ENCODE measurements around the gene MGLL.

MGLL gene

GRCh38 chr3:127809211-127809610, 13.1 kb downstream of the MGLL start:
- FAIRE-seq: no peak

- no peak for FAIRE-seq
Observed at GRCh38 chr3:127808197-127808596, 14.1 kb downstream of the MGLL start.

- FAIRE-seq: no peak
Observed at GRCh38 chr3:127805026-127805753, 17.1 kb downstream of the MGLL start.

- FAIRE-seq: no peak
Observed at GRCh38 chr3:127804141-127804540, 18.2 kb downstream of the MGLL start.

GRCh38 chr3:127803619-127804018, 18.7 kb downstream of the MGLL start:
- no peak for FAIRE-seq

- FAIRE-seq: no peak
Observed at GRCh38 chr3:127802606-127803005, 19.7 kb downstream of the MGLL start.

GRCh38 chr3:127801731-127802313, 20.5 kb downstream of the MGLL start:
- no peak for FAIRE-seq

- FAIRE-seq: no peak
Observed at GRCh38 chr3:127800508-127800907, 21.8 kb downstream of the MGLL start.

- FAIRE-seq: no peak
Observed at GRCh38 chr3:127799476-127800222, 22.7 kb downstream of the MGLL start.

- no peak for FAIRE-seq
Observed at GRCh38 chr3:127798716-127799115, 23.6 kb downstream of the MGLL start.

- FAIRE-seq: no peak
Observed at GRCh38 chr3:127796831-127797150, 25.5 kb downstream of the MGLL start.

GRCh38 chr3:127796045-127796830, 26.1 kb downstream of the MGLL start:
- no peak for FAIRE-seq

GRCh38 chr3:127794972-127795371, 27.3 kb downstream of the MGLL start:
- FAIRE-seq: no peak

GRCh38 chr3:127794402-127794801, 27.9 kb downstream of the MGLL start:
- FAIRE-seq: no peak

- FAIRE-seq: no peak
Observed at GRCh38 chr3:127792541-127793292, 29.6 kb downstream of the MGLL start.

GRCh38 chr3:127791221-127791913, 30.9 kb downstream of the MGLL start:
- no peak for FAIRE-seq

- FAIRE-seq: no peak
Observed at GRCh38 chr3:127790882-127791183, 31.5 kb downstream of the MGLL start.

- no peak for FAIRE-seq
Observed at GRCh38 chr3:127789990-127790881, 32.1 kb downstream of the MGLL start.

GRCh38 chr3:127789051-127789450, 33.3 kb downstream of the MGLL start:
- no peak for FAIRE-seq

GRCh38 chr3:127788451-127788909, 33.8 kb downstream of the MGLL start:
- no peak for FAIRE-seq
